RWPE1 (cell line): Measurements from ENCODE around the gene IDE.
"Not testable (repeated sequence)": the region's sequence is repeated elsewhere in the genome, so short reads cannot be mapped to it uniquely, and the experiment has no call there.

Experiments used
- CTCF ChIA-PET: fragments of 350-600 bp; sonication (Branson Sonifier 250); formaldehyde crosslinking; extraction: SDS; loops from one replicate; lab custom pipeline; 2021; lab: Yijun Ruan, JAX
- POLR2A ChIA-PET: fragments of 400-600 bp; formaldehyde crosslinking; extraction: SDS; loops from one replicate; lab custom pipeline; 2020; ENCODE audit warnings: antibody characterized with exemption; ENCODE audit not compliant: low non-redundant PET; lab: Yijun Ruan, JAX
- DNase-seq: peaks from one replicate; pipeline ENCODE4 v3.0.0; 2012; ENCODE audit warnings: low spot score
- H3K27ac ChIP-seq: fragments of 450-650 bp; 2 replicates; pipeline ENCODE4 v1.5.1; 2017
- TF ChIP-seq, protein P1 (sequence below): fragments of 450-650 bp; conservative IDR thresholded peaks from 2 replicates; pipeline ENCODE4 v1.5.1; 2017; ENCODE audit warnings: low read depth, mild to moderate bottlenecking

IDE gene

GRCh38 chr10:92407305-92408016, 166.4 kb downstream of the IDE start:
- ChIA-PET POLR2A (no interaction called here), CTCF (no interaction called here)
- DNase-seq: no peak
- TF ChIP-seq, protein P1, sequence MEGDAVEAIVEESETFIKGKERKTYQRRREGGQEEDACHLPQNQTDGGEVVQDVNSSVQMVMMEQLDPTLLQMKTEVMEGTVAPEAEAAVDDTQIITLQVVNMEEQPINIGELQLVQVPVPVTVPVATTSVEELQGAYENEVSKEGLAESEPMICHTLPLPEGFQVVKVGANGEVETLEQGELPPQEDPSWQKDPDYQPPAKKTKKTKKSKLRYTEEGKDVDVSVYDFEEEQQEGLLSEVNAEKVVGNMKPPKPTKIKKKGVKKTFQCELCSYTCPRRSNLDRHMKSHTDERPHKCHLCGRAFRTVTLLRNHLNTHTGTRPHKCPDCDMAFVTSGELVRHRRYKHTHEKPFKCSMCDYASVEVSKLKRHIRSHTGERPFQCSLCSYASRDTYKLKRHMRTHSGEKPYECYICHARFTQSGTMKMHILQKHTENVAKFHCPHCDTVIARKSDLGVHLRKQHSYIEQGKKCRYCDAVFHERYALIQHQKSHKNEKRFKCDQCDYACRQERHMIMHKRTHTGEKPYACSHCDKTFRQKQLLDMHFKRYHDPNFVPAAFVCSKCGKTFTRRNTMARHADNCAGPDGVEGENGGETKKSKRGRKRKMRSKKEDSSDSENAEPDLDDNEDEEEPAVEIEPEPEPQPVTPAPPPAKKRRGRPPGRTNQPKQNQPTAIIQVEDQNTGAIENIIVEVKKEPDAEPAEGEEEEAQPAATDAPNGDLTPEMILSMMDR: no peak
- peak overlapping the region; percentile 40; the same call in 1 of the 2 replicates for H3K27ac ChIP-seq

GRCh38 chr10:92405419-92405924, 168.4 kb downstream of the IDE start:
- H3K27ac ChIP-seq: no peak overlapping the region
- no peak for DNase-seq
- CTCF ChIA-PET: interaction anchor here (0.7 to 1.7 kb wide), 2 partner anchors 70 to 318 kb away, joined by 3 to 4 read pairs; no protein-coding TSS in a partner anchor
- TF ChIP-seq, protein P1: no peak
- POLR2A ChIA-PET: no interaction called here

- no peak for DNase-seq
- TF ChIP-seq, protein P1: no peak
- ChIA-PET CTCF (interaction anchor here (0.5 to 1.7 kb wide), 3 partner anchors 57 to 317 kb away, joined by 3 to 5 read pairs (median 4); no protein-coding TSS in a partner anchor), POLR2A (no interaction called here)
- H3K27ac ChIP-seq: no peak overlapping the region
Measured at GRCh38 chr10:92404612-92405418, 169.1 kb downstream of the IDE start.

DNA sequence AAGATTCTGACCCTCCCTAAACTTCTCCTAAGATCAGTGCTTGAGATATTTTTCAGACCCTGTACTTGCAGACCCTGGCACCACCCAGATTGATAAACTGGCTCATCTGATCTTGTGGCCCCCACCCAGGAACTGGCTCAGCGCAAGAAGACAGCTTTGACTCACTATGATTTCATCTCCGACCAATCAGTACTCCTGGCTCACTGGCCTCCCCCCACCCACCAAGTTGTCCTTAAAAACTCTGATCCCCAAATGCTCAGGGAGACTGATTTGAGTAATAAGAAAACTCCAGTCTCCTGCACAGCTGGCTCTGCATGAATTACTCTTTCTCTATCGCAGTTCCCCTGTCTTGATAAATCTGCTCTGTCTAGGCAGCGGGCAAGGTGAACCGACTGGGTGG, 171.7 kb downstream of the IDE start:
- DNase-seq, POLR2A ChIA-PET, H3K27ac ChIP-seq: not testable (repeated sequence)
- CTCF ChIA-PET: interaction anchor here (0.5 to 0.6 kb wide), 2 partner anchors 42 to 115 kb away, joined by 3 to 4 read pairs; no protein-coding TSS in a partner anchor
